HTR-8/SVneo (cell line): Measurements from ENCODE around the gene CSMD2.

Source experiments
- DNase-seq: peaks from one replicate; pipeline ENCODE4 v3.0.0; 2011; ENCODE audit warnings: low spot score, mixed read lengths; ENCODE audit not compliant: insufficient read length
- FAIRE-seq: peaks from 2 replicates; lab custom pipeline; 2011; peaks lifted over from hg19 to GRCh38; lab: Jason Lieb, UNC

CSMD2 gene

DNA sequence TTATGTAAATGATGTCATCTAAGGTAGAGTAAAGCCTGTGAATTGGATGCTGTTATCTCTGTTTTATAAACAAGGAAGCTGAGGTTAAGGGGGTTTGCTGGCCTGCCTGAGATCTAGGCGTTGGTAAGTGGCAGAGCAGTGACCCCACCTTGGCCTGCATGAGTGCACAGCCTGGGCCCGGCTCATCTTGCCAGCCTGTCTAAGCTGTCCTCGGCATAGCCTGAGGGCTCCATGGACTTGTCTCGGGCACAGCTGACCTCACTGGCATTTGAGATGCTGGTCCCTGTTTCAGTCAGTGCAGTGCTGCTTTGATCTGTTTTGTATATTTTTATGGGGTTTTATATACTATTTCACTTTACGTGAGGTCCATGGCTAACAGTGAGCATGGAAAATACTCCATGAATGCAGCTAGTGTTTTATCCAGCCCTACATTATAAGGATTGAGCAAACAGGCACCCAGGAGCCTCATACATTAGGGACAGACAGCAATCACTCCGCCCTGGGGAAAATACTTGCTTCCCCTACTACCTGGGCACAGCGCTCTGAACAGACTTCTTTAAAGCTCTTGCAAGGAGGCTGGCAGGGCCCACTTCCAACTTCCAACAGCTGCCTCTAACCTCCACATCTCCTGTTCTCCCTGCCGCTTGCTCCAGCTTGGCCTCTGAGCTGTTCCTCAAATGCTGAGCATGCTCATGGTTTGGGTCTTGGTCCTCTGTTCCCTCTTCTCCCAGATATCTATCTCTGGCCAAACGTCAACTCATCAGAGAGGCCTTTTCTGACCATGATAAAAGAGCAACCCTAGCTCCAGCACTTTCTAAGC lies 451.8 kb downstream of the CSMD2 start:
- DNase-seq (no peak), FAIRE-seq (no peak)

DNA sequence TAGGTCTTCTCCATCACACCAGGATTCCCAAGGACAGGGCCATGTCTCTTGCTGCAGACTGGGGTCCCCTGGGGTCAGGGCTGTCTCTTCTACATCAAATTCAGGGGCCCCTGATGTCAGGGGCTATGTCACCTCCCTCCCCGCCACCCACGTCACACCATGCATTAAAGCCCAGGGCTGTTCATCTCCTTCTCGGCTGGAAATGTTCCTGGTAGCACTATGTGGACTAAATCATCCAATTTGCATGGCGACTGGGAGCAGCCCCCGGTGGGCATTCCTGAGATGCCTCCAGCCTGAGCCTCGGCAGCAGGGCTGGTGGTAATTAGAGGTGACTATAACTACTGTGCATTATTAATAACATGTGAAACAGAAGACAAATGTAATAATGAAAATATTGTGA lies 452.8 kb downstream of the CSMD2 start:
- peak; percentile 5 for DNase-seq
- FAIRE-seq: no peak

DNA sequence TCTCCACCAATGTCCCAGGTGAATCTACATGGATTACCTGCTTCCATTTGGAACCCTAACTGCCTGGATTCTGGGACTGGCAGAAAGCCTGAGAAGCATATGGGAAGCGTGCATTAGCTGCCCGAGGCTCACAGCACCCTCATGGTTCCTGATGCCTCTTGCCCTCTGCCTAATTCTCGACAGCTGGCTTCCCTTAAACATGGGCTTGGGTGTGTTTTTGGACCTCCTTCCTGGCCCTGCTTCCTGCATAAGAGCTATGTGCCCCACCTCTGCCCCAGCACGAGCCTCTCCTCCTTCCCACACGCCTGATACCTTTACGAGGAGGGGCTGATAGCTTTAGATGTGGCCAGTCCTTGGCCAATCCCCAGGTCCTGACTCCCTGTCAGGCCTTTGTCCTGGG lies 453.5 kb downstream of the CSMD2 start:
- FAIRE-seq (no peak), DNase-seq (no peak)

DNA sequence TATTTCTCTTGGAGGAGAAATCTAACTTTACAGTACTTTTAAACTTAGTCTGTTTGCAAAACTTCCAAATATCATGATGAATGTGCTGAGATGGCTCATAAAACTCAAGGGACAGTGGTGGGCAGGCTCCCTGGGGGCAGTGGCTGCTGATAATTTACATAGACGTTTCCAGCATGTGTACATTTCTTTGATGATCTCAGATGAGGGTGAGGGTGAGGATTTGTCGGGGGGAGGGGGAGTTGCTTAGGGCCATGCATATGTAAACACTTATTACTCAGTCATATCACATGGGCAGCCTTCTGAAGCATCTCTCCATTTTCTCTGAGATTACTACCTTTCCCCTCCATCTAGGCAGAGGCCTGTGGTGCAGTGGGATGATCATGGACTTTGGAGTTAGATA lies 454.1 kb downstream of the CSMD2 start:
- FAIRE-seq (no peak), DNase-seq (no peak)

DNA sequence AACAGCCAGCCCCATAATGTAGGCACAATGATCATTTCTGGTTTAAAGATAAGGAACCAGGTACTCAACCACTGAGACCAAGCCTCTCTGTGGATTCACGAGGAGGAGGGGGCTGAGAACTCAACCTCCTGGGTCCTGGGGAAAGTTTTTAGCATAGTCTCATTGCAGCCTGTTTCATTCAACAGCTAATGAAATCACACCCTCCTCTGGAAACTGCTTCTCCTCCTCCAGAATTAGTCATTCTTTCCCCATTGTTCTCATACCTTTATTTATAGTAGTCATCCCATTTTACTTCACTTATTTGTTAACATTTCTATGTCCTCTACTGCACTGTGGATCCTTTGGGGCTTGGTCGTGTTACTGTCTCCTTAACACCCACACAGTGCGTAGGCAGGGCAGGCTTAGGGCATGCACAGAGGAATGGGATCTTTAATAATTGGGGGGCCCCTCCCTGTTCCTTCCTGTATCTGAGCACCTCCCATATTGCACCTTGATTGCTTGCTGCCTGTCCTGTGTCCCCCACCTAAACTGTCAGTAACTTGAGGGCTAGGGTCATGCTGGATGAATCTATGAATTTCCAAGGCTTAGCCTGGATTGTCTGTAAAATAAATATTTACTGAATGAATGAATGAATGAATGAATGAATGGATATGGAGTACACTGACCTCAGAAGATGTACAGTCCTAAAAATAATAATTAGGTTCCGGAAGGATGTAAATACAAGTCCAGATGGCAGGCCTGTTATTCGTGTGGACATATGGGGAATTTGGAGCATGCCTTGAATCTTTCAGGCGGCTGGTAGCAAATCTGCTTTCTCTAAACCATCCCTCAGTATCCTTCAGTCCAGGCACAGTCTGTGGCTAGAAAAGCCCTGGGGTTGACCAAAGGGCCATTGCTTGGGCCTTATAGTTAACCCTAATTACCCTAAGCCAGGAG lies 455.0 kb downstream of the CSMD2 start:
- no peak for FAIRE-seq
- DNase-seq: no peak

DNA sequence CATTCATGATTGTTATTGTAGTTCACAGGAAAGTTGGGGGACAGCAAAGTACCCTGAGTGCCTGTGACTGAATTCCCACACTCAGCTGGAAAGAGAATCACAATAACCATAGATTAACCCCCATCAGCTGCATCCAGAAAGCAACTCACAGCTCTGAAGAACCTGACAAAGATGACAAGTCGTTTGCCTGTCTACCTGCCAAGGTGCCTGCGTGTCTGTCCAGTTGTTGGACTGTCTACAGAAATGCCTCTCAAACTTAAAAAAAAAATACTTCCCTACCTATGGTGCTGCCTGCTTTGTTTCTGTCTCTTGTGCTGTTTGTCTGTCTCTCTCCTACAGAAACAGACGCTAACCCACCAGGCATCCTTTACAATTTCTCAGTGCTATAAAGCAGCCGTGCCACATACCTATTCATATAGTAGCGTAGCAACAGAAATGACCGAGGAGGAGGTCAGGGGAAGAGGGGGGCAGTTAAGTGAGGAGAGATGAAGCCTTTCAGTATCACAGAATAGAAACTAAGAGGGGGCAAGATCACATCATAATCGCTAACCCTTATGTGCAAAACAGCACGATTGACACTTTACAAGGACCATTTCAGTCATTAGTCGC lies 455.8 kb downstream of the CSMD2 start:
- FAIRE-seq (no peak), DNase-seq (no peak)

DNA sequence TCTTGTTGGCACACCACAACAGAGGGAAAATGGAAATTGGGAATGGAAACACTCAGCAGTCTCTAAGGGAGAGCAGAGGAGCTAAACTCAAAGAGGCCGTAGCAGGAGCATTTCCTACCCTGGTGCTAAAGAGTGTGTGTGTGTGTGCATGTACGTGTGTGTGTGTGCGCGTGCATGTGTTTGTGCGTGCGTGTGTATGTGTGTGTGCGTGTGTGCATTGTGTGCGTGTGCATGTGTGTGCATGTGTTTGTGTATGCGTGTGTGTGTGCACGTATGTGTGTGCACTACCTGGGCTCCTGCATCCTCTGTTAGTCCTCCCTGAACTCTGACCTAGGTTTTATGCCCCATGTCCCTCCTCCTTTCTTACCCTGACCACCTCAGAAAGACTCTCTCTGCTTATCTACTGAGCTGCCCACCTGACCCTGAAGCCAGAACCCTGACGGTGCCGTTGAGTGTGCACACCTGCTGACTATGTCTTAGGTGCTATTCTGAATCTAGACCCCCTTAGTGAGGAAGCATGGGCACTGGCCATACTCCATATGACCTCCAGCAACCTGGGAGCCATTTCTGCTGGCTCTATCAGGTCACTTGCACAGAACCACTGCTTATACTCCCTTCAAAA lies 458.3 kb downstream of the CSMD2 start:
- FAIRE-seq: no peak
- no peak for DNase-seq

DNA sequence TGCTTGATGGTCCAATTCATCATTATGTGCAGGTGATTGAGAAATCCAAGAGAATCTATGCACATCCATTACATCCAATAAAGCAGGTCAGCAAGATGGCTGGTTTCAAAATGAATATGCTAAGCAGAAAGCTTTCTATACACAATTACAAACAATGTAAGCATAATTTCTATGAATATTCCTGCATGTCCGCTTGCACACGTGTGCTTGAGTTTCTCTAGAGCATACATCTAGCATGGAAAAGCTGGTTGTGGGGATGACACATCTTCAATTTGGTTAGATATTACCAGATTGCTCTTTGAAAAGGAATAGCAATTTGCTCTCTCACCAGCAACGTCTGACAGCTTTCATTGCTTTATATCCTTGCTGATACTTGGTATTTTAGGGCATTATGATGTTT lies 461.6 kb downstream of the CSMD2 start:
- FAIRE-seq (no peak), DNase-seq (no peak)

DNA sequence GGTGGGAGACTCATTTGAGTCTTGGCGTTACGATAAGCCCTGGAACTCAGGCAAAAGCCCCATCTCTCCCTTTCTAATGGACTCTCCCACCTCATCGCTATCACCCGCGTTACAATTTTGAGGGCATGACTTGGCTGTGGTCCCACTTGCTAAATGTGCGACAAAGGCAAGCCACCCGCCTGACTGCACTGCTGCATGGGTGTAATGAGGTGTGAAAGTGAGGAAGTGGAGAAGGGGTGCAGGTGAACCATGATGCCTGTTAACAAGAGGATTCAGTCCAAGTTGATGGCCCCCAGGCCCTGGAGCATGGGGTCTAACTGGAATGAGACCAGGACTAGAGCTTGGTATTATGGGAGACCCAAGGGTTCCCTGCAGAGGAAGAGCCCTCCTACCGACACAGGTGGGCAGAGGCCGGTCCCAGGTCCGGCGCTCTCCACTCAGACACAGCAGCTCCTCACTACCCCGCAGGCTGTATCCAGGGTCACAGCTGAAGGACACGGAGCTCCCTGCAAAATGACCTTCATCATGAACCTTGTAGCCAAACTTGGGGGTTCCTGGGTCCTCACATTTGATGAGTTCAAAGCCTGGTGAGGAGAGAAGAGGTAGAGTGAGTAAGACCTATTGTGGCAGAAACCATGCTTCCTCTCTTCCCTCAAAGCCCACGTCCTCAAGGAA lies 466.5 kb downstream of the CSMD2 start:
- DNase-seq: no peak
- FAIRE-seq: no peak

DNA sequence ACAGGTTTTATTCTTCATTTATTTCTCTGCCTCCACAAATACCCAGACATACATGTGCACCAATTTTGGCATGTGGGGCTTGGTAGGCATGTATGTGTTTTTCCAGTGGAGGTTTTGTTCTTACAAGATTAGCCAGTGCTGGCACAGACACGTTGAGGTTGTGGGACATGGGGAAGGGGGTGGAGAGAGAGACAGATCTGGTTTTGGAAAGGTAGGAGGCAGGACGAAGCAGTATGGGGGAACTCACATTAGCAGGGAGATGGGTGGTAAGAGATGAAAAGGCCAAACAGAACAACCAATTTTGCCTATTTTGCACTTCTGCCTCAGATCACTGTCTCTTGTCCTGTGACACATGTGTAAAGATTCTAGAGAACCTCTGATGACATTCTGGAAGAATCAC lies 467.2 kb downstream of the CSMD2 start:
- no peak for FAIRE-seq
- no peak for DNase-seq

DNA sequence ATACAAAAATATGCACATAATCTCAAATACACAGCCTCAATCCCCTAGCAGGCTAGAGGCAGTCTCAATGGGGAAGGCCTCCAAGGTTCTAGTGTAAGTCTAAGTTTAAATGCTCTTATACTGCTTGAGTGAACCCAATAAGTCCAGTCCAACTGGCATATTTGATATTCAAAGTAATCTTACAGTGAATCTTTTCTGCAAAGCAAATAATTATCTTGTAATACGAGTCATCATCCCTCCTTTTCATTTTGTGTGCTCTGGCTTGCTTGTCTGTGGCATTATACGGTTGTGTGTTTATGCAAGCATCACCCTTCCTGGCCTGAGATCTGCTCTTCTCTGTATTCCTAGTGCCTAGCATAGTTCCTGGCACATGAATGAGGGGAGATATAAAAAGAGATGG lies 468.1 kb downstream of the CSMD2 start:
- no peak for FAIRE-seq
- no peak for DNase-seq

DNA sequence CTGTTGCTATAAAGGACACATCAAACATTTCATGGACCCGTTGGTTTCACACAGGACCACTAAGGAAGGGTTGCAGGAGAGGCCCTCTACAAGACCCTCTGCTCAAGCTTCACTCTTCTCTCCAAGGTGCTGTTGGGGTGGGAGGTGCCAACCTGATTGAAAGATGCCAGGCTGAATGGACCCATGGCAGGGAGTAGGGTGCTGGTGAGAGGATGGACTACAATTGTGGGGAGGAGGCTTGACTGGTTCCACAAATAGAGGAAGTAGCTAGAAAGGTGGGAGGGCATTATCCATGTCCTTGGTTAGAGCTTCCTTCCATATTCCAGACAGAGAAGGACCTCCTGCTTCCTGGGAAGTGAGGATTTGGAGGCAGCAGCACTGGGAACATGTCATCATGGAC lies 468.7 kb downstream of the CSMD2 start:
- DNase-seq (no peak), FAIRE-seq (no peak)

DNA sequence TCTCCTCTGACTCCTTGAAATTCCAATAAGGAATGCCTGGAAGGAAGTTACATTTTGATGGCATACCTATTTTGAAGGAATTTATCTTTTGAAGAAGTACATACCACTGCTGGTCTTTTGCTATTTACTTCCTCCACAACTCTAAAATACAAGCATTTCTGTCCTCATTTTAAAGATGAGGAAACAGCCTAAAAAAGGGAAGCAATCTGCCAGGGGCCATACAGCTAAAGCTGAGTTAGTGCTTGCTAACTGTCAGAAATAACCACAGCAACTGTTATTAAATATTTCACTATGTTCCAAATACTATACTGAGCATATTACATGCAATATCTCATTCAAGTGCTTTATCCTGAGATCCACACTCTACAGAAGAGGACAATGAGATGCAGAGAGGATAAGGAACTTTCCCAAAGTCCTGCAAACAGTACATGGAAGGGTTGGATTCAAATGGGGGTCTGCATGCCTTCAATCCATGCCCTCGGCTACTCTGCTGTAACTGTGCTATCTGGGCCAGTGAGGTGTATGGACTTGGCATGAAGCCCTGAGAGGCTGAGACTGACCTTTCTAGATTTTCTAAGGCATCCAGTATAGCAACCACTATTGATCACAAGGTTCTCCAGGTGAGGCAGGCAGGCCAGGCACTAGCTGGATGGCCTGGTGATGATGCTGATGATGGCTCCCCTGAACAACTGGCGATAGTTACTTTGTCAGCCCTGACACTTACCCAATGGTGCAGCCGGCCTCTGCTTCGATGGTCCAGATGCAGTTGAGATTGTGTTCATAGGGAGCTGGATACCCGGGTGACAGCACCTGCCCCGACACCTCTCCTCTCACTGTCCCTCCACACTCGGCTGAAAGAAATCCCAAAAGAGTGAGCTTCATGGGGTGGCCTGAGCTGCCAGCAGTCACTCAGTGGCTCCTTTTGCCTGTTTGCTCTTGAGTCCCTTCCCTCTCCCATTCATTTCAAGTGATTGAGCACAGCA lies 472.5 kb downstream of the CSMD2 start:
- no peak for DNase-seq
- FAIRE-seq: no peak

DNA sequence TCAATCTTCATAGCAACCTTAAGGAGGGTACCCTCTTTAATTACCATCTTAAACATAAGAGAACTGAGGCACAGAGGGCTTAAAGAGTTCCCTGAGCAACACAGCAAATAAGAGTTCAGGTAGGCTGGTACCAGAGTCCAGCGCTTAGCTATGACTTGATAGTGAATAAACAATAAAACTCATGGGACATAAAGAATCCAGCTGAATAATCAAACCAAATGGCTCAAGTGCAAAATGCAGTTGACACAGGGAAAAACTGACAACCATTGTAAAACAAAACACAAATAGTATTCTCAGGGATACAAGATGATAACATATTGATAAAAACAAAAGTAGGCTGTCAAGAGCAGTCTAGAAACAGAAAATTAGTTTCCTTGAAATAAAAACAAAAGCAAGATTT lies 478.0 kb downstream of the CSMD2 start:
- FAIRE-seq: no peak
- no peak for DNase-seq

DNA sequence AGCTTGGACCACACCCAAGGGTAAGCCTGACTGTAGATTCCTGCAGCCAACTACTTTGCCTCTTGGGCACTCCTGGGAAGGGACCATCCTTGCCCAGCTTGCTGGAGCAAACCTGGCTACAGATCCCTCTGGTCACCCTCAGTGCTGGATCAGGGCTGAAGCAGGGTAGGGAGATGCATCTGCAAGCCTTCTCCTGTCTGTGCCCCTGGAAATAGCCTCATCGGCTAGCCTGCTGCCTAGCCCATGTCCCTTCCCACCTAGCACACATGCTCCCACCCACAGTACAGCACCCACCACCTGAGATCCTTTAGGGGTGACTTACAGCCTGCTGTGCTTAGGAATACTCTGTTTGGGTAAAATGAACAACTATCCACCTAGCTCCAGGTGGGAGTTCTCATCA lies 478.5 kb downstream of the CSMD2 start:
- FAIRE-seq (no peak), DNase-seq (no peak)

DNA sequence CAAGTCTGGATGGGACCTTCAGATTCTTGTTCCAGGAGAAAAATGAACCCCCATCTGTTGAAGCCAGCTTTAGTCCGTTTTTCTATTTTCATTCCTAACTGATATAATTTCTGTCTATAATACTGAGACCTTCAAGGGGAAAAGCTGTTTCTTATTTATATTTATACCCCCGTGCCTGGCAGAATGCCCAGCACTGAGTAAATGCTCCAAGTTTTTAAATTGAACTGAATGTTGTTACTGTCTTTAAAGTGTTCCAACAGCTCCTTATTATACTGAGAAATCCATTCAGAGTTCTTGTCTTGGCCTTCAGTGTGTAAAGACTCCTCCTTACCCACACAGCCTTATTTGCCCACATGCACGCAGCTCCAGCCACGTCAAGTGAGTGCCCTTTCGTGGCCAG lies 479.8 kb downstream of the CSMD2 start:
- DNase-seq (no peak), FAIRE-seq (no peak)

DNA sequence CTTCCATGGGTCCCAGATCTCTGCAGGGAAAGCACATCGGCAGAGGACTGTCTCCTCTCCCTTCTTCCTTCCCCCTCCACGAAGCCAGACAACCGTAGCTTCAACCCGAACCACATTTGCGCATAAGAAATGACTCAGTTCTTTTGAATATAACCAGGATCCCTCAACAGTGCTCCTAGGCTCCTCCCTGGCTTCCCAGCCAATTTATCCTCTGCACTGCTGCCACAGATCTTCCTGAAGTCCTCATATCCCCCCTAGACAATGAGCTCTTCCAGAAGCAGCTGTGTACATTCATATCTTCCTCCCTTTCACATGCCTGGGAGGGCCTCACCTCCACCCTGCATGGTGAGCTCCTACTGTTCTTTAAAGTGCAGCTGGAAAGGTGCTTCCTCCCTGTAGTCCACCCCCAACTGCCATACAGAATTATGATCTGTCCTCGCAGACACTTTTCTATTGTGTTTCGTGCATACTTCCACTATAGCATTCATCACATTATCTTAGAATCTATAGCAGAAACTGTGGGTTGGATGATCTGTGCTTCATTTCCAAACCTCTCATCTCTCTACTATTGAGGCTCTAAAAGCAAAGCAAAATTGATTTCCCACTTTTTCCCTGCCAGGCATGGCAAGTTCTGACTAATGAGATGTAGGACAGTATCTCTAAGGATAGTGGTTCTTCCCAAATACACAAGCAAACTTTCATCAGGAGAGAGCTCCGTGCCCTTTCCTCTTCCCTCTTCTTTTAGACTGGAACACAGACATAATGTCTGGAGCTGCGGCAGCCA lies 480.4 kb downstream of the CSMD2 start:
- FAIRE-seq (no peak), DNase-seq (no peak)

DNA sequence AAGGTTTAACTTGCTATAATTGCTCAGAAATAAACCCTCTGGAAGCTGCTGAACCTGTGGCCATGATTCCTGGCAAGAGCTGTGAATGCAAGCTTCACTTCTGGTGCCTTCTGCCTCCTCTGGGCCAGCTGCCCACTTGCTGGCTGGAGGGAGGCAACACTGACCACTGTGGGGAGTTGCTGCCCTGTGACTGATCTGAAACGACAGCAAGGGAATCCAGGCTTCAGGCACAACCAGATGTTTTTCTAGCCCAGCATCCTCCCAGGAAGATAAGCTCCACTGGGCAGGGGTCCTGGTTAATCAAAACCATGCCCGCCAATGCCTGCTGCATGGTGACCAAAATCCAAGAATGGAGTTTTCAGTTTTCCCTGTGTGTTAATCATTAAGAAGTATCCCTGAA lies 481.1 kb downstream of the CSMD2 start:
- DNase-seq (no peak), FAIRE-seq (no peak)
